ENCODE data around the gene MGAT1. TPM values are rescaled to one million over a fixed set of nuclear protein-coding genes. Genes with fewer than 3 reads are reported as not detected.

MGAT1 gene
- total RNA-seq, 4 donors from 2014 or later: 122 to 196 (median 159) TPM

DNA sequence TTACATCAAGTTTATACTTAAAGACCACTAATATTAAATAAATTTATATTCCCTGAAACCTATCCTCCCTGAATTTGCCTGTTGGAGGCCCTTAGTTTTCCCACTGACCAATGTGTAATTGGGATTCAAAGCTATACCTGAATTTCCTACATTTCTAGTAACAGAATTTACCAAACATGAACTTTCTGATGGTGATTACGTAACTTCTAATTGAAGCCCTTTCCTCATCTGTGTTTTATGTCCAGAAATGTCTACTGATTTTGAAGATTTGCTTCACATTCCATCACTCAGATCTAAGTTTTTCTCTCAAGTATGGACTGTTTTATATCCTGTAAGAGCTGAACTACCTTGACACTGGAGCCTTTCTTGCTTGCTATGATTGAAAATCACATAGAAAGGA, 45.7 kb upstream of the MGAT1 start:
- Histone ChIP-seq H3K9me3 (peaks cover 0 to 10% (median 0%) of the 10 kb centered on the region in 3 donors), H3K4me3 (no peak overlapping the region), H3K36me3 (peaks cover 13 to 65% of the 10 kb centered on the region in 2 donors), H3K27ac (no peak overlapping the region), H3K4me1 (no peaks in the 10 kb centered on the region), H3K27me3 (no peaks in the 10 kb centered on the region)
- 100% methylated on average over 1 of the region's 1 CpG for WGBS, 2 donors (ENCODE audit: low coverage in 1 of 2)
- ATAC-seq: no peak
- TF ChIP-seq POLR2A (IDR thresholded peaks at IDR 0.05) (no peak), POLR2AphosphoS5 (IDR thresholded peaks at IDR 0.05) (no peak), EP300 (IDR thresholded peaks at IDR 0.05) (no peak)
- TF ChIP-seq, protein P1, sequence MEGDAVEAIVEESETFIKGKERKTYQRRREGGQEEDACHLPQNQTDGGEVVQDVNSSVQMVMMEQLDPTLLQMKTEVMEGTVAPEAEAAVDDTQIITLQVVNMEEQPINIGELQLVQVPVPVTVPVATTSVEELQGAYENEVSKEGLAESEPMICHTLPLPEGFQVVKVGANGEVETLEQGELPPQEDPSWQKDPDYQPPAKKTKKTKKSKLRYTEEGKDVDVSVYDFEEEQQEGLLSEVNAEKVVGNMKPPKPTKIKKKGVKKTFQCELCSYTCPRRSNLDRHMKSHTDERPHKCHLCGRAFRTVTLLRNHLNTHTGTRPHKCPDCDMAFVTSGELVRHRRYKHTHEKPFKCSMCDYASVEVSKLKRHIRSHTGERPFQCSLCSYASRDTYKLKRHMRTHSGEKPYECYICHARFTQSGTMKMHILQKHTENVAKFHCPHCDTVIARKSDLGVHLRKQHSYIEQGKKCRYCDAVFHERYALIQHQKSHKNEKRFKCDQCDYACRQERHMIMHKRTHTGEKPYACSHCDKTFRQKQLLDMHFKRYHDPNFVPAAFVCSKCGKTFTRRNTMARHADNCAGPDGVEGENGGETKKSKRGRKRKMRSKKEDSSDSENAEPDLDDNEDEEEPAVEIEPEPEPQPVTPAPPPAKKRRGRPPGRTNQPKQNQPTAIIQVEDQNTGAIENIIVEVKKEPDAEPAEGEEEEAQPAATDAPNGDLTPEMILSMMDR (IDR thresholded peaks at IDR 0.05): no peak

DNA sequence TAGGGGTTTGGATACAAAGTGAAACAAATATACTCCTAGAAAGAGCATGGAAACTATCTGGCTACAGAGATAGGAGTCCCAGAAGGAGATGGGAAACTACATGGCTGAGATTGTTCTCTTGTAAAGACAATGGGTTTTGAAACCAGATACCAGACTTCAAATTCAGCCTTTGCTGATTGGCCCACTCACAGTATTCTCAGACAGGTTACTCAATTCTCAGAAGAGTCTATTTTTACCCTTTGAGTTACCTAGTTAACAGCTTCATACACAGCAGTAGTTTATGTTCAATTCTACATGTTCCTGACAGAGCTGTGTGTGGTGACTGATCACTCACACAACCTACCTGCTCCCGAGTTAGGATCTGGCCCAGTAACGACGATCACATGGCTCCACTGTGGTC, 44.4 kb upstream of the MGAT1 start:
- ATAC-seq: no peak
- Histone ChIP-seq H3K4me1 (no peaks in the 10 kb centered on the region), H3K27ac (no peak overlapping the region), H3K36me3 (peaks cover 13 to 65% of the 10 kb centered on the region in 2 donors), H3K27me3 (no peaks in the 10 kb centered on the region), H3K4me3 (no peak overlapping the region), H3K9me3 (peaks cover 0 to 10% (median 0%) of the 10 kb centered on the region in 3 donors)
- 29 to 52% methylated on average over 3 of the region's 3 CpGs for WGBS, 2 donors (ENCODE audit: low coverage in 1 of 2)
- no peak for TF ChIP-seq POLR2A (IDR thresholded peaks at IDR 0.05)
- no peak for TF ChIP-seq POLR2AphosphoS5 (IDR thresholded peaks at IDR 0.05)
- TF ChIP-seq, protein P1 (IDR thresholded peaks at IDR 0.05): no peak
- no peak for TF ChIP-seq EP300 (IDR thresholded peaks at IDR 0.05)

DNA sequence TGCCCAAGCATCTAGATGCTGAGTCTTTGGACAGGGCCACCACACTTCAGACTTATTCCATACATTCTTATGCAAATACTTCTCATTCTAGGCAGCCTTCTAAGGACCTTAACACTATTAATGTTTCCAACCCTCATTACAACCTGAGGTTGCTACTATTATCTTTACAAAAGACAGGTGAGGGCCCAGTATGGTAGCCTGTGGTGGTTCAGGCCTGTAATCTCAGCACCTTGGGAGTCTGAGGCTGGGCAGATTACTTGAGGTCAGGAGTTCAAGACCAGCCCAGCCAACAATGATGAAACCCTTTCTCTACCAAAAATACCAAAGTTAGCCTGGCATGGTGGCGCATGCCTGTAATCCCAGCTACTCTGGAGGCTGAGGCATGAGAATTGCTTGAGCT, 42.3 kb upstream of the MGAT1 start:
- no peak overlapping the region for H3K4me3 ChIP-seq
- H3K27me3 ChIP-seq: no peaks in the 10 kb centered on the region
- no peaks in the 10 kb centered on the region for H3K4me1 ChIP-seq
- H3K9me3 ChIP-seq: peaks cover 0 to under 1% (median 0%) of the 10 kb centered on the region in 3 donors
- TF ChIP-seq POLR2A (IDR thresholded peaks at IDR 0.05) (no peak), POLR2AphosphoS5 (IDR thresholded peaks at IDR 0.05) (no peak), EP300 (IDR thresholded peaks at IDR 0.05) (no peak)
- TF ChIP-seq, protein P1 (IDR thresholded peaks at IDR 0.05): no peak
- no CpG with 5 or more reads among the region's 1 CpG for WGBS, 2 donors (ENCODE audit: low coverage in 1 of 2)
- peaks cover 0 to 44% of the 10 kb centered on the region in 2 donors for H3K36me3 ChIP-seq
- no peak overlapping the region for H3K27ac ChIP-seq
- no peak for ATAC-seq

DNA sequence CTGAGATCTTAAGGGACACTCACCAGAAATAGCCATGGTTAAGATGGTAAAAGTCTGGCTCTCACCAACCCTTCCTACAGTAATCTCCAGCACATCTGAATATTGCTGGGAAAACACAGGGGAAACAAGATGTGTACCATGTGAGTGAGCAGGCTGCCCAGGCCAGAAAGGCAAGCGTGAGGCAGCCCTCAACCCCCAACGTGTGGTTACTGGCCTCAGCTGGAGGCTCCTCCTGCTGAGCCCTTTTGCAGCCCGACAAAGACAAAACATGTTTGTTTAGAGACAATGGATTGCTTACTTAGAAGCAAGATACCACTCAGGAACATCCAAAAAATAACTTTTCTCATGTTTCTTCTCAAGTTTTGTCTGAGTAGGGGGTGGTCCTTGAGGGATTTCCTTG, 41.8 kb upstream of the MGAT1 start:
- Histone ChIP-seq H3K36me3 (peaks cover 0 to 40% of the 10 kb centered on the region in 2 donors), H3K4me3 (no peak overlapping the region), H3K27ac (no peak overlapping the region), H3K27me3 (no peaks in the 10 kb centered on the region), H3K9me3 (no peaks in the 10 kb centered on the region), H3K4me1 (no peaks in the 10 kb centered on the region)
- TF ChIP-seq EP300 (IDR thresholded peaks at IDR 0.05) (no peak), POLR2A (IDR thresholded peaks at IDR 0.05) (no peak), POLR2AphosphoS5 (IDR thresholded peaks at IDR 0.05) (no peak)
- TF ChIP-seq, protein P1 (IDR thresholded peaks at IDR 0.05): no peak
- no peak for ATAC-seq
- WGBS, 2 donors (ENCODE audit: low coverage in 1 of 2): 55 to 56% methylated on average over 3 of the region's 3 CpGs

DNA sequence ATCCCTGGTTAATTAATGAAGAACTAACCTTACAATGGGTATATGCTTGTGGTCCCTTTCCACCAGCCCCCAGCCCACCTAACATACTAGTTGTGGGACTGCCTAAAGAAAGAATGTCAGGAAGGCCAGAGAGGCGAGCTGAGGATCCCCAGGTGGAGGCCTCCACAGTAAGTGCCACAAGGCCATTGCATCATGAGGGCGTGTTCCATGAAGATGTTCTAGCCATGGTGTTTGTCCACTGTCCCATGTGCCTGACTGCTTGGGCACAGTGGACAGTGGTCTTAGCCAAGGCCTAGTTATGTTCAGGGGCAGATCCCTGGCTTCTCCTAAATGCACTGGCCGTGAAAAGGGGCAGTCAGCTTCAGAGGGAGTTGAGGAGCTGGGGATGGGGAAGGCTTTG, 37.3 kb upstream of the MGAT1 start:
- WGBS, 2 donors (ENCODE audit: low coverage in 1 of 2): 100% methylated on average over 1 to 2 of the region's 3 CpGs
- Histone ChIP-seq H3K27ac (no peak overlapping the region), H3K4me3 (no peak overlapping the region)

More for the DNA sequence above, 37.3 kb upstream of the MGAT1 start:
- ATAC-seq: no peak
- H3K9me3 ChIP-seq: no peaks in the 10 kb centered on the region
- H3K4me1 ChIP-seq: no peaks in the 10 kb centered on the region
- peaks cover 0 to 31% of the 10 kb centered on the region in 2 donors for H3K36me3 ChIP-seq
- no peaks in the 10 kb centered on the region for H3K27me3 ChIP-seq
- no peak for TF ChIP-seq POLR2AphosphoS5 (IDR thresholded peaks at IDR 0.05)
- TF ChIP-seq POLR2A (IDR thresholded peaks at IDR 0.05): no peak
- TF ChIP-seq, protein P1 (IDR thresholded peaks at IDR 0.05): no peak
- no peak for TF ChIP-seq EP300 (IDR thresholded peaks at IDR 0.05)

All from gastroesophageal sphincter (tissue), 4 donors.